Skeletal muscle satellite cell (primary cell): Measurements from ENCODE around the gene FAM228B.
A peak's percentile ranks its signal among the peaks of the same experiment; 100 is the strongest.
"Not testable (repeated sequence)": the region's sequence is repeated elsewhere in the genome, so short reads cannot be mapped to it uniquely, and the experiment has no call there.

Source experiments
- H3K27me3 ChIP-seq: 2 replicates; pipeline ENCODE4 v1.7.0; 2013; ENCODE audit warnings: low read length; ENCODE audit not compliant: control insufficient read depth, insufficient read depth
- H3K36me3 ChIP-seq: 2 replicates; pipeline ENCODE4 v1.7.0; 2013; ENCODE audit warnings: mild to moderate bottlenecking, control low read depth, low read length; ENCODE audit not compliant: insufficient read depth
- H3K4me1 ChIP-seq: 2 replicates; pipeline ENCODE4 v1.7.0; 2013; ENCODE audit warnings: low read length; ENCODE audit not compliant: control insufficient read depth, insufficient read depth
- H3K4me2 ChIP-seq: 2 replicates; pipeline ENCODE4 v1.7.0; 2013; ENCODE audit warnings: mild to moderate bottlenecking, low read length
- H3K4me3 ChIP-seq: 2 replicates; pipeline ENCODE4 v1.7.0; 2013; ENCODE audit warnings: low read length
- H3K9ac ChIP-seq: 2 replicates; pipeline ENCODE4 v1.7.0; 2013; ENCODE audit warnings: mild to moderate bottlenecking, low read depth, low read length, moderate library complexity
- H3K9me3 ChIP-seq: replicated peaks from 2 replicates; pipeline ENCODE4 v1.7.0; 2013; ENCODE audit warnings: mild to moderate bottlenecking, control low read depth, low read length

The FAM228B gene

GRCh38 chr2:24123922-24124580 is 782 bp downstream of the FAM228B start:
- Histone ChIP-seq H3K4me2 (peak overlapping the region; percentile 82), H3K4me1 (peaks cover 13% of the 10 kb centered on the region), H3K4me3 (peak overlapping the region; percentile 96), H3K9me3 (no peaks in the 10 kb centered on the region), H3K27me3 (no peaks in the 10 kb centered on the region), H3K9ac (peak overlapping the region; percentile 81), H3K36me3 (no peaks in the 10 kb centered on the region)

GRCh38 chr2:24125956-24126355 is 2.7 kb downstream of the FAM228B start:
- H3K9me3 ChIP-seq = no peaks in the 10 kb centered on the region
- H3K4me3 ChIP-seq = no peak overlapping the region
- H3K27me3 ChIP-seq = no peaks in the 10 kb centered on the region
- no peak overlapping the region for H3K4me2 ChIP-seq
- H3K36me3 ChIP-seq = no peaks in the 10 kb centered on the region
- H3K9ac ChIP-seq = no peak overlapping the region
- peaks cover 13% of the 10 kb centered on the region for H3K4me1 ChIP-seq

DNA sequence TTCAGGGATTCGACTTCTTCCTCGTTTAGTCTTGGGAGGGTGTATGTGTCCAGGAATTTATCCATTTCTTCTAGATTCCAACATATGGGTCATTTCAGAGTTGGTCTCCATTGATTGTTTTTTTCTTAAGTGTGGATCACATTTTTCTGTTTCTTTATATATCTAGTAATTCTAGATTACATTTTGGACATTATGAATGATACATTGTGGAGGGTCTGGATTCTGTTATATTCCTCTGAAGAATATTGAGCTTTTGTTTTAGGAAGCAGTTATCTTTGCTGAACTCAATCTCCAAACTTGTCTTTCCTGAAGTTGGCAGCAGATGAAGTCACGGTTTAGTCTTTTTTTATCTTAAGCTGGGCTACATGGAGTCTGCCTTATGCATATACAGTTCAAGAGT is 9.3 kb downstream of the FAM228B start:
- Histone ChIP-seq H3K9me3 (peaks cover 3% of the 10 kb centered on the region), H3K4me2 (no peak overlapping the region), H3K4me1 (no peaks in the 10 kb centered on the region), H3K4me3 (no peak overlapping the region), H3K9ac (no peak overlapping the region), H3K36me3 (no peaks in the 10 kb centered on the region), H3K27me3 (no peaks in the 10 kb centered on the region)

- H3K4me3 ChIP-seq, H3K4me1 ChIP-seq, H3K27me3 ChIP-seq, H3K4me2 ChIP-seq, H3K9me3 ChIP-seq, H3K9ac ChIP-seq, H3K36me3 ChIP-seq: not testable (repeated sequence)
These were observed 17.0 kb downstream of the FAM228B start for GRCh38 chr2:24140305-24140704.

- Histone ChIP-seq H3K4me1 (no peaks in the 10 kb centered on the region), H3K27me3 (no peaks in the 10 kb centered on the region), H3K9me3 (peaks cover 6% of the 10 kb centered on the region), H3K4me3 (no peak overlapping the region), H3K9ac (no peak overlapping the region), H3K4me2 (no peak overlapping the region), H3K36me3 (no peaks in the 10 kb centered on the region)
These were observed 24.1 kb downstream of the FAM228B start for GRCh38 chr2:24147364-24147763.

GRCh38 chr2:24152413-24153197 is 29.3 kb downstream of the FAM228B start:
- Histone ChIP-seq H3K9me3 (peaks cover 6% of the 10 kb centered on the region), H3K4me3 (no peak overlapping the region), H3K9ac (no peak overlapping the region), H3K27me3 (no peaks in the 10 kb centered on the region), H3K36me3 (no peaks in the 10 kb centered on the region), H3K4me1 (no peaks in the 10 kb centered on the region), H3K4me2 (no peak overlapping the region)

DNA sequence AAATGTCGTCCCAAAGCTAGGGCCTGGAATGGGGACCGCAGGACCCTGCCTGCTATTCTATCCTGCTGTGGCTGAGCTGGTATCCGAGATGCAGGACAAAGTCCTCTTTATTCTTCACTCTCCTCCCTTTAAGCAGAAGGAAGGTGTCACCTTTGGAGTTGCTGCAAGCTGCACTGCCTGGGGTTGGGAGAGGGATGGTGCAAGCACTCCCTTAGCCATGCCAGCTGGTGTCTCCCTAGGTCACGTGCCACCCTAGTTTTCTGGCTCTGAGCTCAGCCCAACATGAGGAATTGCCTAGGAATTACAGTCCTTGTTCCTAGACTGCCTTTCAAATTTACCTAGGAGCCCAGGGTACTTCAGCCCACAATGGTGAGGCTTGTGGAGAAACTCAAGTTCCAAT is 30.2 kb downstream of the FAM228B start:
- H3K9ac ChIP-seq = no peak overlapping the region
- H3K9me3 ChIP-seq = no peaks in the 10 kb centered on the region
- H3K4me3 ChIP-seq = no peak overlapping the region
- no peak overlapping the region for H3K4me2 ChIP-seq
- H3K27me3 ChIP-seq = no peaks in the 10 kb centered on the region
- no peaks in the 10 kb centered on the region for H3K36me3 ChIP-seq
- H3K4me1 ChIP-seq = no peaks in the 10 kb centered on the region

DNA sequence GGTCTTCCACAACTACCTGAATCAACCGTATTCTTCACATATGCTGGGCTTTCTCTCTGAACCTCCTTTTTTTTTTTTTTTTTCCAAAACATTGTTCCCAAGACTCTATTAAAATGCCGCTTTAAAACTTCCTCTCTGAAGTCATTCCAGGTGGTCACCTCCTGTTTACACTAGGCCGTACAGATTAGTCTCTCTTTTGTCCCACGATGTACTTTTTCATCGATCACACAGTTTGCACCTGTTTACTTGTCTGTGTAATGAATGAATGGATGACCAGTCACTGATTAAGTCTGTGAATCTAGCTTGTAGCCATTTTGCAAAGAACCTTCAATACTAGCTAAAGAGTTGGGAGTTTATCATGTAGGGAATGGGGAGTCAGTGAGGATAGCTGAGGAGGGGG is 34.9 kb downstream of the FAM228B start:
- H3K36me3 ChIP-seq = no peaks in the 10 kb centered on the region
- H3K4me3 ChIP-seq = no peak overlapping the region
- no peak overlapping the region for H3K4me2 ChIP-seq

GRCh38 chr2:24159708-24160107 is 36.4 kb downstream of the FAM228B start:
- no peak overlapping the region for H3K9ac ChIP-seq
- no peaks in the 10 kb centered on the region for H3K4me1 ChIP-seq
- H3K9me3 ChIP-seq = no peaks in the 10 kb centered on the region
- no peak overlapping the region for H3K4me3 ChIP-seq
- H3K36me3 ChIP-seq = no peaks in the 10 kb centered on the region
- H3K4me2 ChIP-seq = no peak overlapping the region
- no peaks in the 10 kb centered on the region for H3K27me3 ChIP-seq

More for the DNA sequence above, 34.9 kb downstream of the FAM228B start:
- no peak overlapping the region for H3K9ac ChIP-seq
- H3K4me1 ChIP-seq = no peaks in the 10 kb centered on the region
- no peaks in the 10 kb centered on the region for H3K9me3 ChIP-seq
- H3K27me3 ChIP-seq = no peaks in the 10 kb centered on the region

- no peaks in the 10 kb centered on the region for H3K27me3 ChIP-seq
- no peak overlapping the region for H3K4me3 ChIP-seq
- no peak overlapping the region for H3K9ac ChIP-seq
- H3K9me3 ChIP-seq = no peaks in the 10 kb centered on the region
- H3K4me1 ChIP-seq = no peaks in the 10 kb centered on the region
- no peak overlapping the region for H3K4me2 ChIP-seq
- H3K36me3 ChIP-seq = no peaks in the 10 kb centered on the region
These were observed 37.5 kb downstream of the FAM228B start for GRCh38 chr2:24160761-24161160.

GRCh38 chr2:24162494-24162893 is 39.2 kb downstream of the FAM228B start:
- Histone ChIP-seq H3K9me3 (no peaks in the 10 kb centered on the region), H3K36me3 (no peaks in the 10 kb centered on the region)

GRCh38 chr2:24163186-24163585 is 39.9 kb downstream of the FAM228B start:
- Histone ChIP-seq H3K4me2 (no peak overlapping the region), H3K9me3 (no peaks in the 10 kb centered on the region)

More at GRCh38 chr2:24162494-24162893, 39.2 kb downstream of the FAM228B start:
- no peaks in the 10 kb centered on the region for H3K27me3 ChIP-seq
- H3K9ac ChIP-seq = no peak overlapping the region
- no peaks in the 10 kb centered on the region for H3K4me1 ChIP-seq
- no peak overlapping the region for H3K4me3 ChIP-seq
- no peak overlapping the region for H3K4me2 ChIP-seq

More at GRCh38 chr2:24163186-24163585, 39.9 kb downstream of the FAM228B start:
- H3K4me3 ChIP-seq = no peak overlapping the region
- H3K9ac ChIP-seq = no peak overlapping the region
- H3K27me3 ChIP-seq = no peaks in the 10 kb centered on the region
- no peaks in the 10 kb centered on the region for H3K36me3 ChIP-seq
- no peaks in the 10 kb centered on the region for H3K4me1 ChIP-seq
